Measurements from ENCODE around the gene FILIP1. TPM values are rescaled to one million over a fixed set of nuclear protein-coding genes. Genes with fewer than 3 reads are reported as not detected.

The FILIP1 gene
- total RNA-seq, 1 donor from 2014 or later = not detected

DNA sequence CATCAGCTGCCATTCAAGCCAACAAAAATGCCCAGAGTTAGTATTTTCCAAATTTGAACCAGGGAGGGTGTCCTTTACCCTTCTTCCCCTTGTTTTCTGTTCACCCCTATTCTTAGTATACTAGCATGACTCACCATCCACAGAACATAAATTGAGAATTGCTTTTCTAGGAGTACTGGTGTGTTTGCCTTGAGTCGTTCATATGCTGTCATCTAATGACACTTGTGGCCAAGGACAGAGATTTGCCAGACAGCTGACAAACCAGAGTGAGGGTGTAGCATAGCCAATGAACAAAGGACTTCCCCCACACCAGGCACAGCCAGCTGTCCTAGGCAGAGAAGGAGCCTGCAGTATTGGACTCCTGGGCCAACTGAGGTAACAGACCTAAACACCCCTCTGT is 62.2 kb downstream of the FILIP1 start:
- Mint-ChIP-seq H3K4me1 (peaks cover 3% of the 10 kb centered on the region), H3K36me3 (ENCODE audit: low read depth) (no peaks in the 10 kb centered on the region), H3K27me3 (peaks cover 2% of the 10 kb centered on the region), H3K9me3 (no peaks in the 10 kb centered on the region), H3K4me3 (no peak overlapping the region), H3K27ac (no peak overlapping the region)
- DNase-seq = no peak
- intact Hi-C loops (cut with micrococcal nuclease) = no loop called here

DNA sequence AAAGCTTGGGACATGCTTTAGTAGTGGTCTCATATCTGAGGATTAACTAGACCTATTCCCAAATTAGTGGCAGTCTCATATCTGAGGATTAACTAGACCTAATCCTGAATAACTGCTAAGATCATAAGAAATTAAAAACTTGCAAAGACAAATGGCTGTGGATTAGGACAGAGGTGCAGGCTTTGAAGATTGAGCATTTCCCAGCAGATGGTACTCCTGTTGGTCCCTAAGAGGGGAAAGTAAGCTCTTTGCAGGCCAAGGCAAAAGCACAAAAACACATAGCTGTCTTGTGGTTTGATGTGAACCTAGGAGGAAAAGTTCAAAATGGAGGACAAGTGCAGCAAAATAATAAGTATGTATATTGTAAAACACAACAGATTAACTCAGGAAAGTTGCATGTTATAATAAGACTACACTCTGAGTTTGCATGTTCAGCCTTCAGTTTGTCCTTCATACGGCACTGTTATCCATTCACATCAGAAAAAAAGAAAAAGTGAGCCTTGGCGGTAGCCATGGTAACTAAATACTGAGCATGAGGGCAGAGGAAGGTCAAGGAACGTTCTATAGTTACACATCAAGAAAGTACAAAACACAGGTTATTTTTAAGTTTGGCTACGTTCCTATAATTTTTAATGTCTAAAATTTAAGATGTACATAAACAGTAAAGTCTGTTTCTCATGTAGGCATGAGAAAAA is 62.8 kb downstream of the FILIP1 start:
- H3K4me1 Mint-ChIP-seq = peaks cover 3% of the 10 kb centered on the region
- no peak overlapping the region for H3K27ac Mint-ChIP-seq
- intact Hi-C loops (cut with micrococcal nuclease) = no loop called here
- H3K36me3 Mint-ChIP-seq (ENCODE audit: low read depth) = no peaks in the 10 kb centered on the region
- H3K4me3 Mint-ChIP-seq = no peak overlapping the region
- no peak for DNase-seq
- H3K27me3 Mint-ChIP-seq = peaks cover 2% of the 10 kb centered on the region
- no peaks in the 10 kb centered on the region for H3K9me3 Mint-ChIP-seq

DNA sequence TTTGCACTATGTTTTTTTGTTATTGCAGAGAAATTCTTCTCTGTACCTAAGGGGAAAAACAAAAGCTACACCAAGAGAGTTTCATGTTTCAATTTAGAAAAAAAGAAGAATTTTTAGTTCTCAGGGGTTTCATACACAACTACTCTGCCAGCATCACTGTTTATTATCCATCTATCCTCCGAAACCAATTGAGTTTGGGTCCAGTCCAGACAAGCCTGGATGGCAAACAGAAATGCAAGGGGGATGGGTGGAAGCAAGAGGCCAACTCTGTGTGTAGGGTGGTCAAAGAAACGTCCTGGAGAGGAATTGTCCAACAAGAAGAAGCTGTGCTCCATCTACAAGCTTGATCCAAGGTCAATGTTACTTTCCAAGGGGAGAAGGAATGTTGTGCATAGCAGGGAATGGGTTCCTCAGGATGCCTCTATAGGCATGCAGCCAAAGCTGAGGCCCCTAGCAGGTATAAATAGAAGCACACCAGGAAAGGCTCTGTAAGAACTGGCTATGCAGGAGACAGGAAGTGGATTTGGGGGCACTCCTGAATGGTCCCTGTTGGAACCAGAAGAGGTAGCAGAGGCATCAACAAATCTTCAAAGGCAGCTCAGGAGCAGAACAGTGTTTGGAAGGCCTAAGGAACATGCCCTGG is 64.4 kb downstream of the FILIP1 start:
- intact Hi-C loops (cut with micrococcal nuclease) = no loop called here
- H3K27ac Mint-ChIP-seq = no peak overlapping the region
- no peak overlapping the region for H3K4me3 Mint-ChIP-seq
- no peaks in the 10 kb centered on the region for H3K9me3 Mint-ChIP-seq
- peaks cover 3% of the 10 kb centered on the region for H3K27me3 Mint-ChIP-seq
- no peak for DNase-seq
- H3K36me3 Mint-ChIP-seq (ENCODE audit: low read depth) = no peaks in the 10 kb centered on the region
- H3K4me1 Mint-ChIP-seq = peaks cover 12% of the 10 kb centered on the region

DNA sequence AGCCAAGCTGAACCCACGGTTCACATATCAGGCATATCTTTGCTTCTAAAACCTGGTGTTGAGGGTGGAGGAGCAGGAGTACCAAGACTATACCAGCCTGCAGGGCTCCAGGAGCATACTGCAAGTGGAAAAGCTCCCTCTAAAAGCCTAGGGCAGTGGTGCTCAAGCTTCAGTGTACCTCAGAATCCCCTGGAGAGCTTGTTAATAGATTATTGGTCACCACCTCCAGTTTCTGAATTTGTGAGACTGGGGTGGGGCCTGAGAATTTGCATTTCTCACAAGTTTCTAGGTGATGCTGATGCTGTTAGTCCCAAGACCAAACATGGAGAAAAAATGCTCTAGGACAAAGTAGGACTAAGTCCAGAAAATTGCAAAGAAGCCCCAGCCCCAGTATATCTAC is 65.4 kb downstream of the FILIP1 start:
- DNase-seq = no peak
- Mint-ChIP-seq H3K4me3 (no peak overlapping the region), H3K27me3 (peaks cover 3% of the 10 kb centered on the region), H3K36me3 (ENCODE audit: low read depth) (no peaks in the 10 kb centered on the region), H3K27ac (no peak overlapping the region), H3K4me1 (peaks cover 12% of the 10 kb centered on the region), H3K9me3 (no peaks in the 10 kb centered on the region)
- intact Hi-C loops (cut with micrococcal nuclease) = no loop called here

DNA sequence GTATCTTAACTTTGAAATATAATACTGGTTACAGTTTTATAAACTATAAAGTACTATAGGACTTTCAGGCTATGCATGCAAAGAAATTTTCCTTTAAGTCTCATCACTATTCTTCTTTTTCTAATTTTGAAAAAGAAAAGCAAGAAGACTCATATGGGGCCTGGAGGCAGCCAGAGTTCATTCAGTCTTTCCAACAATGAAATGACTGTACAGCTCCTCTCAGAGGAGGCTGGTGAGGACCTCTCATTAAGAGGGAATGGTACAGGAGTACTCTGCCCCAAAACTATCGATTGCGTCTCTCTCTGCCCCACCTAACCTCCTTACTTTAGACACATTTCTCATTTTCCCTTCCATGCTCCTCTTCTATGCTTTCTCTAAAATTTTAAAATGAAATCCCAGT is 66.3 kb downstream of the FILIP1 start:
- Mint-ChIP-seq H3K27ac (no peak overlapping the region), H3K4me3 (no peak overlapping the region), H3K9me3 (no peaks in the 10 kb centered on the region), H3K4me1 (peaks cover 12% of the 10 kb centered on the region), H3K27me3 (peaks cover 3% of the 10 kb centered on the region), H3K36me3 (ENCODE audit: low read depth) (no peaks in the 10 kb centered on the region)
- intact Hi-C loops (cut with micrococcal nuclease) = no loop called here
- no peak for DNase-seq

DNA sequence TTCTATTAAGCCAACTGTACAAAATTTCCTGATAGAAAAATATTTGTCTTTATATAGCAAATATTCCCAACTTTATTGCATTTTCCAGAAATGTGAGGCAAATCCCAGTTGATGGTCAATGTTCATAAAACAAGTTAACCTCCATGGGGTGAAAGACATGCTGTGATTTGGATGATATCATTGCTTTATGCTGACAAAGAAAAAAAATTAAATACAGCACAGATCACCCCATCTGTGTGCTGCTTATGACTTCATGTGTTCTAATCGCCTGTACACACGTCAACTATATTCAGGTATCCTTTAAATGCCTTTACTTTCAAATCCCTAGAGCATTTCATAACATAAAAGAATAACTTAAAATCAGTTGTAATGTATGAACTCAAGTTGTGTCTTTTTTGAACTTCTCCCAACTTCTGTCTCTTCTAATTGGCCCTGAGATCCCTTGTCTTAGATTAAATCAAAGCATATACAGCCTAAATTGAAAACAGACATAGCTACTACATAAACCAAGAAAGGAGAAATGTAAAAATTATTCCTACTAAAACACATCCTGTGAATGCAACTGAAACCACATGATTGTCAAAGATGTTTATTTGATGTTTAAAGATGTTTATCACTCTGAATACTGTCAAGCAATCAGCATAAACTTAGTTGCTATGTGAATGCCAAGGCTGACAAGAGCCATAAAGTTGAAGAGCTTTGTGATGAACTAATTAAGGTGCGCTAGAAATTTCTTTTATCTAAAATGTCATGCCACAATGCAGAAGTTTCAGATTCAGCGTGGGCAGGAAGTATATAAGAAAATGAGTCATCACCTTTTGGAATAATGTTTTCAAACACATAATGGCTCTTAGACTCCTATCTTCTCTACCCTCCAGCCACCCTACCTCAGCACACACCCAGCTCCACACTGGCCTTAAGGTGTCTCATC is 68.7 kb downstream of the FILIP1 start:
- Mint-ChIP-seq H3K4me1 (peaks cover 9% of the 10 kb centered on the region), H3K27ac (no peak overlapping the region), H3K27me3 (peaks cover 3% of the 10 kb centered on the region), H3K4me3 (no peak overlapping the region), H3K36me3 (ENCODE audit: low read depth) (no peaks in the 10 kb centered on the region), H3K9me3 (no peaks in the 10 kb centered on the region)
- intact Hi-C loops (cut with micrococcal nuclease) = loop anchor here (2.0 kb wide), 1 partner anchor 72 kb away; no protein-coding TSS in a partner anchor
- DNase-seq = no peak

DNA sequence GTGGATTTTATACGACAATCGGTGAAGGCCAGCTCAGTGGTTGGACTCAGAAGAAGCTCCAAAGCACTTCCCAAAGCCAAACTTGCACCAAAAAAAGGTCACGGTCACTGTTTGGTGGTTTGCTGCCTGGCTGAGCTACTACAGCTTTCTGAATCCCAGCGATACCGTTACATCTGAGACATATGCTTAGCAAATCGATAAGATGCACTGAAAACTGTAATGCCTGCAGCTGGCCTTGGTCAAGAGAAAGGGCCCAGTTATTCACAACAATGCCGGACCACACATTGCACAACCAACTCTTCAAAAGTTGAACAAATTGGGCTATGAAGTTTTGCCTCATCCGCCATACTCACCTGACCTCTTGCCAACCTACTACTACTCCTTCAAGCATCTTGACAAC is 70.2 kb downstream of the FILIP1 start:
- Mint-ChIP-seq H3K27ac (no peak overlapping the region), H3K36me3 (ENCODE audit: low read depth) (no peaks in the 10 kb centered on the region), H3K4me3 (no peak overlapping the region), H3K9me3 (no peaks in the 10 kb centered on the region), H3K27me3 (peaks cover 3% of the 10 kb centered on the region), H3K4me1 (peaks cover 9% of the 10 kb centered on the region)
- DNase-seq = no peak
- intact Hi-C loops (cut with micrococcal nuclease) = no loop called here

DNA sequence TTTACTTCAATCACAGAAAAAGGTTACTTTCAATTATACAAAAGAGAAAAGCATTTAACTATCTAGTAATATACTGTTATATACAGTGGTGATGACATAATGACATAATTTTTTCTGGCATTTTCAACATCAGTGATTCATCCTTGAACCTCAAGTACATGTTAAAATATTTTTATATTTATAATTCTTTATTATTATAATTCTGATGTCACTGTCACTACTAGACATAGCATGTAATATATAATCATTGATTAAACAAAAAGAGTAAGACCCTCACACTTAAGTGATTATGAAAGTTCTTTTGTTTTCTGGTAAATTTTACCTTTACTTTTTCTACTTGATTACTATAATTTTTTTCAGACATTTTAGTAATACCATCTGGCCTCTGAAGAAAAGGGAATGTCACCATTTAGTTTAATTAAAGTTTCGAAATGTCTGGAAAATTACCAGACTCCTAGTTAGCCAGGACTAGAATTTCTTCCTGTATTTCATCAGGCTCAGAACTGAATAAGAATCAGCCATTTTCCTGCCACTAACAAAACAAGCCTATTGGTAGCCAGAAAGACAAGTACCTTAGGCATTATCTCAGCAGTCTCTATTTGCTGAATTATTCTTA is 71.5 kb downstream of the FILIP1 start:
- intact Hi-C loops (cut with micrococcal nuclease) = no loop called here
- no peaks in the 10 kb centered on the region for H3K9me3 Mint-ChIP-seq
- no peaks in the 10 kb centered on the region for H3K36me3 Mint-ChIP-seq (ENCODE audit: low read depth)
- H3K4me1 Mint-ChIP-seq = peaks cover 11% of the 10 kb centered on the region
- no peak overlapping the region for H3K27ac Mint-ChIP-seq
- no peak for DNase-seq
- peaks cover 10% of the 10 kb centered on the region for H3K27me3 Mint-ChIP-seq
- no peak overlapping the region for H3K4me3 Mint-ChIP-seq

DNA sequence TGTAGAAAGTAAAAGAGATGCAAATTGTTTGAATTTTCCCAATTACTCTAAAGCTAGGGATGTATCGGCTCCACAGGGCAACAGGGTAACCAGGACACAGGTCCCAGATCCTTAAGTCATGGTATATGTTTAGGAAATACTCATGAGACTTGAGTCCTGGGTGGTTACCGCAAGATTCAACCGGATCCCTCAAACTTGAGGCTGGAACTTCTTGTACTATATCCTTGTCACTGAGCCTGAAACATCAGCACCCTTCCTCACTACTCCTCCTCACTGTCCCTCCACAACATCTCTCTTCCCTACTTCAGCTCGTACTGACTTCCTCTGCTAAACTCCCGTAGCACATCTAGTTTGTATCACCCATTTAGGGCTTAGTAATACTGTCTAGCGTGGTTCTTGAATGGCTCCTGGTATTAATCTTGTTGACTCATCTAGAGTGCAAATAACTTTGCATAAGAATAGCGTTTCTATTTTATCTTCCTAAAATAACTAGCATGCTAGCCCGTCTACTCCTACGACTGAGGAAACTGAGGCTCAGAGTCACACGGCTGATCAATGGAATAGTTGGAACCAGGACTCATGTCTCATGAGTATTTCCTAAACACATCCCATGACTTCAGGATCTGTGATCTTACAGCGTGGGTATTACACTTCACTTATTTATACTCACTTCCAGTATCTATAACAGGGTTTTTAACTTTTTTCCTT is 72.1 kb downstream of the FILIP1 start:
- intact Hi-C loops (cut with micrococcal nuclease) = no loop called here
- no peak overlapping the region for H3K4me3 Mint-ChIP-seq
- H3K27me3 Mint-ChIP-seq = peaks cover 11% of the 10 kb centered on the region
- no peaks in the 10 kb centered on the region for H3K9me3 Mint-ChIP-seq
- no peak overlapping the region for H3K27ac Mint-ChIP-seq
- DNase-seq = no peak
- peaks cover 11% of the 10 kb centered on the region for H3K4me1 Mint-ChIP-seq
- H3K36me3 Mint-ChIP-seq (ENCODE audit: low read depth) = no peaks in the 10 kb centered on the region

DNA sequence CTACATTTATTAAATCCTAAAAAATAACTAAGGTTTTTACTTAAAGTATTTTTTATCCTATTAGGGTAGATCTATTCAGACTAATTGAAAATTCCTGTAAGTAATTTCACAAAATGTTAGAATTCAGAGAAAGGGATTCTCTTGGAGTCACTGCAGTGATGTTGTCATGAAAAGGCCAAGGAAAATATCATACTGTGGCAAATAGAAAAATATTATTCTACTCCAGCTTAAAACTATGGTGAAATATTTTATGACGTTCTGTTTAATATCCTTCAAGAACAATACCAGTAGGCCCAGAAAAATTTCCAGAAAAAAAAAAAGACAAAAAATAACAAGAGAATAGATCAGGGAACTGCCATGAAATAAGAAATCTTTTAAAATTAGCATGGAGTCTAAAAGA is 73.6 kb downstream of the FILIP1 start:
- Mint-ChIP-seq H3K4me1 (peaks cover 5% of the 10 kb centered on the region), H3K36me3 (ENCODE audit: low read depth) (no peaks in the 10 kb centered on the region), H3K9me3 (no peaks in the 10 kb centered on the region), H3K4me3 (no peak overlapping the region), H3K27ac (no peak overlapping the region), H3K27me3 (peaks cover 11% of the 10 kb centered on the region)
- intact Hi-C loops (cut with micrococcal nuclease) = no loop called here
- no peak for DNase-seq

DNA sequence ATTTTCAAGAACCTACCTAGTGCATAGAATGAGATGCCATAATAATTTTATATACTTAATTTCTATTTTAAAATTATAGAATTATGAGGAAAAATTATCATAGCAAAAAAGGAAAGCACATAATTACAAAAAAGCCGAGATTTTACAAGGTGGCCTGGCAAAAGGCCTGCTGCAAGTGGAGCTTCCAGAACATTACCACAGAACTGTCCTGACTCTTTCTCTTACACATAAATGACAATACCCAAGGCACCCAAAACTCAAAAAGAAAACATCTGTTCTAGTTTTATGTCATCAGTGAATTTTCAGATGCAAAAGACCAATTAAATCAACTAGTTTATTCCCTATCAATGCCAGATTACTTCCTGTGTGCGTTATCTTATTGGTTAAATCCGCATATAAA is 74.2 kb downstream of the FILIP1 start:
- no peak for DNase-seq
- no peaks in the 10 kb centered on the region for H3K36me3 Mint-ChIP-seq (ENCODE audit: low read depth)
- intact Hi-C loops (cut with micrococcal nuclease) = no loop called here
- H3K4me1 Mint-ChIP-seq = peaks cover 2% of the 10 kb centered on the region
- no peaks in the 10 kb centered on the region for H3K9me3 Mint-ChIP-seq
- no peak overlapping the region for H3K4me3 Mint-ChIP-seq
- H3K27ac Mint-ChIP-seq = no peak overlapping the region
- H3K27me3 Mint-ChIP-seq = peaks cover 12% of the 10 kb centered on the region

DNA sequence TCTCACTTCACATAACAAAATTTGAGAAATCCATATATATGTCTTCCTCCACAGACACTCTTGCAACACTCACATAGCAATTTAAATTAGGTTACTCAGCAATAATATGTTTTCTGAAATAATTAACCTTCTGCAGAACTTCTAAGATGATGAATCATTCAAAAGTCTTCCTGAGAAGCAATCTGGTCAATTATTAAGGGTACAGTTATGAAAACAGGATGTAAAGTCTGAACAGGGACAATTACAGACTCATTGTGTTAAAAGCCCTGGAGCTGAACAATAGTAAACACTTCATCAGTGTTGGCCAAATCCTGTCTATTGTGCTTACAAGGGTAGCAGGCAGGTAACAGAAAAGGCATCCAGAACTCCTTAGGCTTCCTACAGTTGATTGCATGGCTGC is 75.4 kb downstream of the FILIP1 start:
- H3K4me1 Mint-ChIP-seq = peaks cover 2% of the 10 kb centered on the region
- DNase-seq = no peak
- intact Hi-C loops (cut with micrococcal nuclease) = no loop called here
- H3K4me3 Mint-ChIP-seq = no peak overlapping the region
- H3K27ac Mint-ChIP-seq = no peak overlapping the region
- no peaks in the 10 kb centered on the region for H3K9me3 Mint-ChIP-seq
- H3K36me3 Mint-ChIP-seq (ENCODE audit: low read depth) = no peaks in the 10 kb centered on the region
- H3K27me3 Mint-ChIP-seq = peaks cover 15% of the 10 kb centered on the region

DNA sequence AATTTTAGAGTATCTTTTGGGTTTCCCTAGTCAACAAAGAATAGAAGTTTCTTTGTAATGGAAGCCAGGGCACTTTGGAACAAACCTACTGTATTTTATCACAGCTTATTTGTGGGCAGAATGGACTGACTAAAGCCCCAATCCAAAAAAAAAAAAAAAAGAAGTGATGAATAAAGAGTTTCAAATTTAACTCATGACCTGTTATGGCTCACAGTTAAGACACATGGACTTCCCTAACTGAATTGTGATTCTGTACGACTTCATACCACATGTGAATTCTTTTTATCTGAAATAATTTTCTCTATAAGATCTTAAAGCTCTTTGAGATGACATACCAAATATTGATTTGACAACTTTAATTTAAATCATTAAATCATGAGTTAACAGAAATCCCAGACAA is 77.2 kb downstream of the FILIP1 start:
- Mint-ChIP-seq H3K27me3 (peaks cover 15% of the 10 kb centered on the region), H3K4me1 (peaks cover 2% of the 10 kb centered on the region), H3K4me3 (no peak overlapping the region), H3K9me3 (no peaks in the 10 kb centered on the region), H3K27ac (no peak overlapping the region), H3K36me3 (ENCODE audit: low read depth) (no peaks in the 10 kb centered on the region)
- DNase-seq = no peak
- intact Hi-C loops (cut with micrococcal nuclease) = no loop called here
